ENCODE data around the gene SLX9.
"Not testable (repeated sequence)": the region's sequence is repeated elsewhere in the genome, so short reads cannot be mapped to it uniquely, and the experiment has no call there.

Gene SLX9

GRCh38 chr21:44908908-44909307 is 30.9 kb upstream of the SLX9 start:
- no peak for TF ChIP-seq CTCF (IDR thresholded peaks at IDR 0.05; ENCODE audit: extremely low read depth, missing control alignments)
- no peak for DNase-seq (ENCODE audit: low spot score)

- no peak for DNase-seq (ENCODE audit: low spot score)
- no peak for TF ChIP-seq CTCF (IDR thresholded peaks at IDR 0.05; ENCODE audit: extremely low read depth, missing control alignments)
These were observed 30.1 kb upstream of the SLX9 start for GRCh38 chr21:44909719-44910118.

GRCh38 chr21:44910229-44911067 is 29.4 kb upstream of the SLX9 start:
- no peak for TF ChIP-seq CTCF (IDR thresholded peaks at IDR 0.05; ENCODE audit: extremely low read depth, missing control alignments)

DNA sequence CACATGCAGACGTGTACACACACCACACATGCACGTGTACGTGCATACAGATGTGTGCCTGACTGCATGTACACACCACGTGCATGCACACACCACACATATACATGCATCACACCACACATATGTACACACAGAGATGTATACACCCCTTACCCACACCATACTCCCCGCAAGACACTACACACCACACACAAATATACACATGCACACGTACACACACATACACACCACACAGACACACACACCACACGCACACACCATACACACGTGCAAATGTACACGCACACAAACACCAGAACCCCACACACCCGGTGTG is 28.8 kb upstream of the SLX9 start:
- no peak for TF ChIP-seq CTCF (IDR thresholded peaks at IDR 0.05; ENCODE audit: extremely low read depth, missing control alignments)

More at GRCh38 chr21:44910229-44911067, 29.4 kb upstream of the SLX9 start:
- DNase-seq (ENCODE audit: low spot score): no peak

DNA sequence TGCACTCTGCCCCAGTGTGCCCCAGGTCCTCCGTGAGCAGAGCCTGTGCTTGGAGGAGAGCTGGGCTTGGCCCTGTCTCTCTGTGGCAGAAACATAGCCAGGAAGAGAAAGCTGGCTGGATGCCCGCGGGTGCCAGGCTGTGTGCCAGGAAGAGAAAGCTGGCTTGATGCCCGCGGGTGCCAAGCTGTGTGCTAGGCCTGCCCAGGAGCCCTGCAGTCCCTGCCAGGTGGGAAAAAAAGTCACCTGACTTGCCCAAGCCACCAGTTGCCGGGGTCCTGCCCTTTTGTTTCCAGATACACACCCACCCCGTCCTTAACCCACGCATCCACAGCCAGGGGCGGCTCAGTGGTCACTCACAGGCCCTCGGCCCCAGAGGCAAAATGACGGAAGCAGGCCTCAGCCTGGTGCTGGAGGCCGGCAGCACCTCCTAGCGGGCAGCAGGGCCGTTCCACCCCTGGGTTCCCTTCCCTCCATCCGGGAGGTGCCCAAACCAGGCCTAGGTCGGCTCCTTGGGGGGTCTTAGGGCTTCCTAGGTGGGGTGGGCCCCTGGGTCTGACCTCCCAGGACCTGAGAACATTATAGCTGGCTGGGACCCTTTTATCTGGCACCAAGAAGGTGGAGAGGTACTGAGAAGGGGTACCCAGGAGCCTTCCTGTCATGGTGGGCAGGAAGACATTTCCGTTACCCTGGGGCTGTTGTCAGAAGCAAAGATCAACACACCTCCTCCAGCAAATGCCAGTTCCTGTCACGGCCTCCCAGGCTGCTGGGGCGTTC is 28.3 kb upstream of the SLX9 start:
- TF ChIP-seq CTCF (IDR thresholded peaks at IDR 0.05; ENCODE audit: extremely low read depth, missing control alignments): peak; percentile 57
- peak; percentile 58 for DNase-seq (ENCODE audit: low spot score)

More for the DNA sequence above, 28.8 kb upstream of the SLX9 start:
- DNase-seq (ENCODE audit: low spot score): no peak

GRCh38 chr21:44912158-44912473 is 27.7 kb upstream of the SLX9 start:
- DNase-seq (ENCODE audit: low spot score): no peak

DNA sequence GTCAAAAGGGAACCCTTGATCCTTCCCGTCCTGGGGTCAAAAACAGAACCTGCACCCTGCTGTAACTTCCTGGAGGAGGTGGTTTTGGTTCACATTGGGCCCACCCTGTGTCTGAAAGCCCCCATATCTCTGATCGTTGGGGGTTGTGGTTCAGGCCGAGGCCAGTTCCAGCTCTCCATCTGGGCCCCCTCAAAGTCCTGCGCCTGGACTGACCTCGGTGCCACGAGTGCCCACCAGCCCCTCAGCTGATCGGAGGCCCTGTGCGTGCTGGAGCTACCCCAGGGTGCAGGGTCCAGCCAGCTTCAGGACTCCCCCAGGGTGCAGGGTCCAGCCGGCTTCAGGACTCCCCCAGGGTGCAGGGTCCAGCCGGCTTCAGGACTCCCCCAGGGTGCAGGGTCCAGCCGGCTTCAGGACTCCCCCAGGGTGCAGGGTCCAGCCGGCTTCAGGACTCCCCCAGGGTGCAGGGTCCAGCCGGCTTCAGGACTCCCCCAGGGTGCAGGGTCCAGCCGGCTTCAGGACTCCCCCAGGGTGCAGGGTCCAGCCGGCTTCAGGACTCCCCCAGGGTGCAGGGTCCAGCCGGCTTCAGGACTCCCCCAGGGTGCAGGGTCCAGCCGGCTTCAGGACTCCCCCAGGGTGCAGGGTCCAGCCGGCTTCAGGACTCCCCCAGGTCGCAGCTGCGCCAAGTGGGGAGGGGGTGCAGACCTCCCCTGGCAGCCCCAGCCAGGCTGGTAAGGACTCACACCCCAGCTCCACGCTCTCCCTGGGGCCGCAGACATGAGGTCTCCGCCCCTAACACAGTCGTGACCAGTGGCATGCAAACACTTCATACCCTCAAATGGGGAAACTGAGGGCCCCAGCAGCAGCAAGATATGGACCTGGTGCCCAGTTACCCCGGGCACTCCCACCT is 27.1 kb upstream of the SLX9 start:
- DNase-seq (ENCODE audit: low spot score): not testable (repeated sequence)

More at GRCh38 chr21:44912158-44912473, 27.7 kb upstream of the SLX9 start:
- TF ChIP-seq CTCF (IDR thresholded peaks at IDR 0.05; ENCODE audit: extremely low read depth, missing control alignments): no peak

Data from GM20000 (cell line).